MM.1S (cell line): ENCODE data around the gene CUTA.

Experiments used
- DNase-seq: peaks from one replicate; pipeline ENCODE4 v3.0.0-alpha.2; 2015
- H2AFZ ChIP-seq: fragments of 300-600 bp; sonication (generic); 2 replicates; pipeline ENCODE4 v1.6.0; 2016; ENCODE audit warnings: antibody characterized with exemption, low read length
- H3F3A ChIP-seq: fragments of 300-600 bp; sonication (generic); 2 replicates; pipeline ENCODE4 v1.6.1; 2016; ENCODE audit warnings: mild to moderate bottlenecking, antibody characterized with exemption, low read length, moderate library complexity, mixed read lengths; ENCODE audit not compliant: insufficient read depth
- H3K27ac ChIP-seq: fragments of 300-600 bp; sonication (generic); 2 replicates; pipeline ENCODE4 v1.5.1; 2016; ENCODE audit warnings: mild to moderate bottlenecking, low read length
- H3K27me3 ChIP-seq: fragments of 300-600 bp; sonication (generic); replicated peaks from 2 replicates; pipeline ENCODE4 v1.6.0; 2016; ENCODE audit warnings: low read length; ENCODE audit not compliant: insufficient read depth
- H3K36me3 ChIP-seq: fragments of 300-600 bp; sonication (generic); replicated peaks from 2 replicates; pipeline ENCODE4 v1.6.1; 2016; ENCODE audit warnings: mild to moderate bottlenecking, low read length, mixed read lengths; ENCODE audit not compliant: insufficient read depth
- H3K4me1 ChIP-seq: fragments of 300-600 bp; sonication (generic); 2 replicates; pipeline ENCODE4 v1.6.1; 2016; ENCODE audit warnings: low read length, mixed read lengths
- H3K4me2 ChIP-seq: fragments of 300-600 bp; sonication (generic); 2 replicates; pipeline ENCODE4 v1.6.0; 2016; ENCODE audit warnings: low read depth, low read length
- H3K4me3 ChIP-seq: fragments of 300-600 bp; sonication (generic); 2 replicates; pipeline ENCODE4 v1.5.1; 2016; ENCODE audit warnings: low read length, mixed read lengths
- H3K79me2 ChIP-seq: fragments of 300-600 bp; sonication (generic); 2 replicates; pipeline ENCODE4 v1.6.1; 2016; ENCODE audit warnings: mixed run types, low read length, mixed read lengths
- H3K9ac ChIP-seq: fragments of 300-600 bp; sonication (generic); 2 replicates; pipeline ENCODE4 v1.6.1; 2016; ENCODE audit warnings: low read length, mixed read lengths
- H3K9me2 ChIP-seq: fragments of 300-600 bp; sonication (generic); replicated peaks from 2 replicates; pipeline ENCODE4 v1.6.1; 2016; ENCODE audit warnings: mild to moderate bottlenecking, low read length, mixed read lengths; ENCODE audit not compliant: insufficient read depth
- H3K9me3 ChIP-seq: fragments of 300-600 bp; sonication (generic); replicated peaks from 2 replicates; pipeline ENCODE4 v1.6.1; 2016; ENCODE audit warnings: mild to moderate bottlenecking, low read length, mixed read lengths; ENCODE audit not compliant: insufficient read depth
- H4K20me1 ChIP-seq: fragments of 300-600 bp; sonication (generic); 2 replicates; pipeline ENCODE4 v1.6.1; 2016; ENCODE audit warnings: mild to moderate bottlenecking, low read length, moderate library complexity, mixed read lengths; ENCODE audit not compliant: insufficient read depth
- CTCF ChIP-seq: fragments of 300-600 bp; sonication (generic); IDR thresholded peaks from 2 replicates; pipeline ENCODE4 v1.5.1; 2016; ENCODE audit warnings: antibody characterized with exemption, low read length, mixed read lengths
- EZH2 ChIP-seq: fragments of 300-600 bp; sonication (generic); optimal IDR thresholded peaks from 2 replicates; pipeline ENCODE3; 2017; ENCODE audit warnings: low read depth, mild to moderate bottlenecking, antibody characterized with exemption, low read length, mixed read lengths
- EZH2phosphoT487 ChIP-seq: fragments of 300-600 bp; sonication (generic); IDR thresholded peaks from 2 replicates; pipeline ENCODE4 v1.6.1; 2018; ENCODE audit warnings: antibody characterized with exemption, low read length

The CUTA gene

DNA sequence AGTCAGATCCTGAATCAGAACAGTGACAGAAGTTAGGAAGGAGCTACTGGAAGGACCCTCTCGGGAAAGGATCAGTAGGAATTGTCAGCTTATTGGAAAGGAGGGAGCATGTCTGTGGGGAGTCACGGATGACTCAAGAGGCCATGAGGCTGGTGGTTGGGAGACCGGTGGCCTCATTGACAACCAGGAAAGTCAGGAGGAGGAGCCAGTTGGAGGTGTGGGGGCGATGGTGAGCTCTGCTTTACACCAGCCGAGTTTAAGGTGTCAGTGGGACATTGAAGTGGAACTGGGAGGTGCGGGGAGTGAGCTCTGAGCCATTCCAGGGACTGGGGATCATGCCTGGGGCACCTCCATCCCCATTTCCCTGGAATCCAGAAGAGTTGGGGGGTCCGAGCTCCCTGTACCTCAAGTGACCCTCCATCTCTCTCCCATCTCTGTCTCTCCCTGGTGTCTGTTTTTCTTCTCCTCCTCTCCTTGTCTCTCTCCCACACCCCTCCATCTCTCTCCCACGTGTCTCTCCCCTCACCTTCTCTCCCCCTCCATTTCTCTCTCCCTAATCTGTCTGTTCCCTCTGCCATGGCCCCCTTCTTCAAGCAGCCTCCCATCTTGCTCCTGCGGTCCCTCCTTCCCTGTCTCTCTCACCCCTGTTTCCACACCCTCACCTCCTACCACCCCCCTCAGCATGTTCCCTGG is 22.2 kb upstream of the CUTA start:
- Histone ChIP-seq H3K4me1 (no peaks in the 10 kb centered on the region), H3K27me3 (no peaks in the 10 kb centered on the region), H3K4me2 (no peak overlapping the region), H3K27ac (no peak overlapping the region), H2AFZ (no peak overlapping the region), H3K9me2 (no peaks in the 10 kb centered on the region), H3F3A (no peaks in the 10 kb centered on the region), H4K20me1 (no peaks in the 10 kb centered on the region), H3K9me3 (no peaks in the 10 kb centered on the region), H3K4me3 (no peak overlapping the region), H3K79me2 (no peaks in the 10 kb centered on the region), H3K36me3 (no peaks in the 10 kb centered on the region), H3K9ac (no peak overlapping the region)
- TF ChIP-seq CTCF = no peak
- no peak for TF ChIP-seq EZH2phosphoT487
- TF ChIP-seq EZH2 = no peak
- DNase-seq = no peak

DNA sequence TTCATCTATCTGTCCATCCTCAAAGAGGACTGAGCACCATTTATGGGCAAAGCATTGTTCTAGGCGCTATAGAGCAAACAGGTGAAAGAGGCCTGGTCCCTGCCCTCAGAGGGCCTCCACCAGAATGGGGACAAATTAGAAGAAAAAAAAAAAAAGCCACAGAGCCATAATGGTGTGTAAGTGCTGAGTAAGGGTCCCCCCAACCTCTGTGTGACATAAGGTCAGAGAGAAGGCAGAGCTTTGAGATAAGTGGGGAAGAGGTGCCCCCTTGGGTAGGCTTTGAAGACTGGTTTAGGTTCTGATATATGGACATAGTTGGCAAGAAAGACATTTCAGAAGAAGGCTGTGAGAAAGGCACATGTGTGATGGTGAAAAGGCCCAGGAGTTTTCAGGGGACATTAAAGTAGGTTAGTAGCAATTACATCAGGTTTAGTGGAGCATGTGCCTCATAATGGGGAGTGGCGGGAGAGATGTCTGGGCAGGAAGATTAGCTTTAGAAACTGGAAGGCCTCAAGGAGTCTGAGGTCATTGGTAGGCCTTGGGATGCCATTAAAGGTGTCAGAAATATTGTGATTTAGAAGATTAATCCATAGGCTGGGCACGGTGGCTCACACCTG is 21.2 kb upstream of the CUTA start:
- Histone ChIP-seq H3K36me3 (no peaks in the 10 kb centered on the region), H3K4me3 (no peak overlapping the region), H3K27me3 (no peaks in the 10 kb centered on the region), H3K4me1 (no peaks in the 10 kb centered on the region), H4K20me1 (no peaks in the 10 kb centered on the region), H3K9me2 (no peaks in the 10 kb centered on the region), H2AFZ (no peak overlapping the region), H3K4me2 (no peak overlapping the region), H3K79me2 (no peaks in the 10 kb centered on the region), H3K9ac (no peak overlapping the region), H3F3A (no peaks in the 10 kb centered on the region), H3K9me3 (no peaks in the 10 kb centered on the region), H3K27ac (no peak overlapping the region)
- DNase-seq = no peak
- no peak for TF ChIP-seq CTCF
- no peak for TF ChIP-seq EZH2phosphoT487
- no peak for TF ChIP-seq EZH2

GRCh38 chr6:33437666-33438065 is 19.8 kb upstream of the CUTA start:
- Histone ChIP-seq H3K27ac (no peak overlapping the region), H3K27me3 (no peaks in the 10 kb centered on the region), H3K9me2 (no peaks in the 10 kb centered on the region), H2AFZ (no peak overlapping the region), H3K4me1 (no peaks in the 10 kb centered on the region), H3F3A (no peaks in the 10 kb centered on the region), H3K4me2 (no peak overlapping the region), H3K4me3 (no peak overlapping the region), H3K79me2 (no peaks in the 10 kb centered on the region), H3K9ac (no peak overlapping the region), H3K9me3 (no peaks in the 10 kb centered on the region), H4K20me1 (no peaks in the 10 kb centered on the region), H3K36me3 (no peaks in the 10 kb centered on the region)
- TF ChIP-seq EZH2 (no peak), CTCF (no peak), EZH2phosphoT487 (no peak)
- DNase-seq = no peak
